ENCODE data around the gene PLA2G4F.

- TF ChIP-seq CTCF (IDR thresholded peaks at IDR 0.05 in 2 of 3, conservative IDR thresholded peaks at IDR 0.05 in 1 of 3; ENCODE audit: control insufficient read depth in 2 of 3, extremely low read depth in 1 of 3, insufficient read depth in 1 of 3, low read depth in 3 of 3, low read length in 3 of 3) (no peak), BHLHE40 (IDR thresholded peaks at IDR 0.05; ENCODE audit: borderline replicate concordance in 1 of 2, low read depth in 2 of 2, low read length in 1 of 2) (no peak), EZH2 (IDR thresholded peaks at IDR 0.05; ENCODE audit: borderline replicate concordance, control insufficient read depth, low read depth, low read length) (no peak), CEBPB (IDR thresholded peaks at IDR 0.05; ENCODE audit: borderline replicate concordance in 1 of 2, low read depth in 2 of 2, low read length in 2 of 2) (no peak), POU2F2 (IDR thresholded peaks at IDR 0.05; ENCODE audit: borderline replicate concordance, low read depth, low read length) (no peak), CHD4 (IDR thresholded peaks at IDR 0.05) (no peak), SUZ12 (IDR thresholded peaks at IDR 0.05; ENCODE audit: unreplicated experiment) (no peak), USF1 (IDR thresholded peaks at IDR 0.05; ENCODE audit: borderline replicate concordance, extremely low read length, insufficient read depth, low read depth, low read length) (no peak), ZNF24 (IDR thresholded peaks at IDR 0.05) (no peak)
Measured at GRCh38 chr15:42171795-42172194, 15.4 kb upstream of the PLA2G4F start.

All from GM12878 (cell line).